D721Med (cell line): ENCODE results near the gene TNFRSF1B.

Experiments
- DNase-seq: peaks from one replicate; pipeline ENCODE4 v3.0.0; 2011; ENCODE audit warnings: low spot score; ENCODE audit not compliant: insufficient read length
- FAIRE-seq: peaks from 2 replicates; lab custom pipeline; 2011; peaks lifted over from hg19 to GRCh38; lab: Jason Lieb, UNC
- TF ChIP-seq, protein P1 (sequence below): IDR thresholded peaks from 2 replicates; pipeline ENCODE4 v1.5.1; 2012; ENCODE audit warnings: mild to moderate bottlenecking, control low read depth; ENCODE audit not compliant: insufficient read depth; ENCODE audit errors: missing control alignments

TNFRSF1B gene

DNA sequence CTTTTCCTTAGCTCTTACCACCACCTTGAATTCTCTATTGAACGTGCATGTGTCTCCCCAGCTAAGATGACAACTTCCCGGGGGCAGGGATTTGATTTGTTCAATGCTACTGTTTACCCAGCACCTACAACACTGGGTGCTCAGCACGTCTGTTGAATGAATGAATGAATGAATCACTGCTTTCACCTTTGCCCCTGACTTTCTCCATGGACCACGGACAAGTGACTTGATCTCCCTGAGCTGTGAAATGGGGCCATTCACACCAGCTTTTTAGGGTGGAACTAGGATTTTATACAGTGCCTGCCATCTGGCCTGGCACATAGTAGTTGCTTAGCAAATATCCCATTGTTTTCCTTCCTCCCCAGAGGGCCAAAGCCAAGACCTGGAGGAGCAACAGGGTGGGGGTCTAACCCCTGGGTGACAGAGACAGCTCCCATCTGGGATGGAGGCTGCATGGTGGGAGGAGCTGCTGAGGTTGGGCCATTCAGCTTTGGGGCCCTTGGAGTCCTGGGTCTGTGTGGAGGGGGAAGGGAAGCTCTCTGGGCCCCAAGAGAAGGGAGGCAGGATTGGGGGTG lies 15.7 kb downstream of the TNFRSF1B start:
- FAIRE-seq (no peak), DNase-seq (no peak)
- TF ChIP-seq, protein P1, sequence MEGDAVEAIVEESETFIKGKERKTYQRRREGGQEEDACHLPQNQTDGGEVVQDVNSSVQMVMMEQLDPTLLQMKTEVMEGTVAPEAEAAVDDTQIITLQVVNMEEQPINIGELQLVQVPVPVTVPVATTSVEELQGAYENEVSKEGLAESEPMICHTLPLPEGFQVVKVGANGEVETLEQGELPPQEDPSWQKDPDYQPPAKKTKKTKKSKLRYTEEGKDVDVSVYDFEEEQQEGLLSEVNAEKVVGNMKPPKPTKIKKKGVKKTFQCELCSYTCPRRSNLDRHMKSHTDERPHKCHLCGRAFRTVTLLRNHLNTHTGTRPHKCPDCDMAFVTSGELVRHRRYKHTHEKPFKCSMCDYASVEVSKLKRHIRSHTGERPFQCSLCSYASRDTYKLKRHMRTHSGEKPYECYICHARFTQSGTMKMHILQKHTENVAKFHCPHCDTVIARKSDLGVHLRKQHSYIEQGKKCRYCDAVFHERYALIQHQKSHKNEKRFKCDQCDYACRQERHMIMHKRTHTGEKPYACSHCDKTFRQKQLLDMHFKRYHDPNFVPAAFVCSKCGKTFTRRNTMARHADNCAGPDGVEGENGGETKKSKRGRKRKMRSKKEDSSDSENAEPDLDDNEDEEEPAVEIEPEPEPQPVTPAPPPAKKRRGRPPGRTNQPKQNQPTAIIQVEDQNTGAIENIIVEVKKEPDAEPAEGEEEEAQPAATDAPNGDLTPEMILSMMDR: no peak

DNA sequence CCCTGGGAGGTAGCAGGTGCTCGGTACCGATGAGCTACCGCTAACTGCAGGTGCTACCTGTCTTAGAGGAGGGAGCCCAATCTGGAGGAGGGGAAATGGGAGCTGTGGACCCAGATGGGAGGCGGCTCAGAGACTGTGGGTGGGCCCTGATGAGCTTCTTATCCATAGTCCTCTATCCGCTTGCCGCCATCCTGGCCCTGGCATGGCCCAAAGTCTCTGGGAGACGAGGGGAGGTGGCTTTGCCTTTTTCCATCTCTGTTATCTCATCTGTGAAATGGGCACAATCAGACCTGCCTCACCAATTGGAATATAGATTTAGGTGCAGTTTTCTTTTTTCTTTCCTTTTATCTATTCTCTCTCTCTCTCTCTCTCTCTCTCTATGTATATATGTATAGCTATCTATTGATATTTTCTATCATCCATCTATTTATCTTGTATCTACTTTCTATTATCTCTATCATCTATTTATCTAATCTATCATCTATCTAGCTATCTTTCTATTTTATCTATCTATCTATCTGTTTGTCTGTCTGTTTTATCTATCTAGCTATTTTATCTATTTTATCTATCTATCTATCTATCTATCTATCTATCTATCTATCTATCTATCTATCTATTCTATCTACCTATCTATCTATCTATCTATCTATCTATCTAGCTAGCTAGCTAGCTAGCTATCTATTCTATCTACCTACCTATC lies 16.5 kb downstream of the TNFRSF1B start:
- FAIRE-seq (no peak), DNase-seq (no peak)
- TF ChIP-seq, protein P1: no peak

DNA sequence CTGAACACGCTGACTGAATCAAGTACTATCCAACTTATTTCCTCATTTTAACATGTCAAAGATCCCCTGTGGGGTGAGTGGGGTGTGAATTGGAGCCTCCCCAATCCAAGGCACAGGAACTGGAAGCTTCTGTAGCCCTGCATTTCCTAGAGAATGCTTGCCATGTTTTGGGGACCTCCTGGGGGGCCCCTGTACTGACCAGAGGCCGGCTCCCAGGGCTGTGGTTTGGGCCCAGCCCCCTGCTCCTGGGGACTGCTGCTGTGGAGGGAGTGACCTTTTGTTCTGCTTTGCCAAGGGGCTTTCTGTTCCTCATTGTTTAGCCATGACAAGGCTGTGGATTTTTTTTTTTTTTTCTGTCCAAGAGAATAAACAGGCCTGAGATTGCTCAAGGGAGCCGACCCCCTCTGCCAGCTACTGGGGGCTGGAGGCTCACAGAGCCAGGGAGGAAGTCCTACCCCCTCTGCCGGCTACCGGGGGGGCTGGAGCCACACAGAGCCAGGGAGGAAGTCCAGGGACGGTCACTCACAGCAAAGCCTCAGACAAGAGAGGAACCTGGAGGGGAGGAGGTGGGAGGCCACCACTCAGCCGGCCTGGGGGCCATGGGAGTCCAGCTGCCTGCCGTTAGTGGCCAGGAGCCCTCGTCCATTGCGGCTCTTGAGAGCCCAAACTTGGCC lies 17.4 kb downstream of the TNFRSF1B start:
- TF ChIP-seq, protein P1: no peak
- no peak for DNase-seq
- no peak for FAIRE-seq

DNA sequence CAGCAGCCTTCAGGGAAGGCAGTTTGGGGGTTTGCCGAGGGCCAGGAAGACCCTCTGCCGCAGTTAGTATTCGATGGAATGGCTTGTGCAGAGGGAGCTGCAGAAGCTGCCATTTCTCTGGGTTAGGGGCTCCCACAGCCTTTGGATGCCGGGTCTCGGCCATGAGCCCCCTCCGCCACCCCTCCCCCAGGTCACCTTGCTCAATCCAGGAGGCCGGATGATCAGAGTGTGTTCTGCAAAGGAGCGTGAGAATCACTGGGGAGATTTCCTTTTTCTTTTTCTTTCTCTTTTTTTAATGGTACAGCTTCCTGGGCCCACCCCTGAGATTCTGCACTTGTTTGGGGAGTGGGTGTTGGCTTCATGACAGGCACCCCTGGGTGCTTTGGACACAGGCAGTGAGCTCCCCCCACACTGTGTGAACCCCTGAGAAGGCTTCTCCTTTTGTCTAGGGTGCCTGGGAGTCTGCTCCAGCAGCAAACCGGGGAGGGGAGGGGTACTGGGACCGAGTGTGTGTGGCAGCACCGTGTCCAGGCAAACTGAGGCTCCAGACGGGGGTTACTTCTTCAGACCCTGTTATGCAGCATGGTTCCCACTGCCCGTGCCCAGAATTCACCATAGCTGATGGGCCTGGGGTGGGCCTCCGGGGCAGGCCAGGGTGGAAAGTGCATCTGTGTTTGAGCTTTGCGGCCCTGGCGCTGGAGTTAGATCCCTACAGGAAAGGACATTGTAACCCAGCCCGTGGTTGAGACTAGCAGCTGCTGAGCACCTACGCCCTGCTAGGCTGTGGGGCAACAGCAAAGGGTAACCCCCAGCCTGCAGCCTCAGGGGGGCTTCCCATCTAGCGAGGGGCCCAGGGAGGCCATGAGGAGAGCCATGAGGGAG lies 18.5 kb downstream of the TNFRSF1B start:
- TF ChIP-seq, protein P1: no peak
- no peak for FAIRE-seq
- no peak for DNase-seq

DNA sequence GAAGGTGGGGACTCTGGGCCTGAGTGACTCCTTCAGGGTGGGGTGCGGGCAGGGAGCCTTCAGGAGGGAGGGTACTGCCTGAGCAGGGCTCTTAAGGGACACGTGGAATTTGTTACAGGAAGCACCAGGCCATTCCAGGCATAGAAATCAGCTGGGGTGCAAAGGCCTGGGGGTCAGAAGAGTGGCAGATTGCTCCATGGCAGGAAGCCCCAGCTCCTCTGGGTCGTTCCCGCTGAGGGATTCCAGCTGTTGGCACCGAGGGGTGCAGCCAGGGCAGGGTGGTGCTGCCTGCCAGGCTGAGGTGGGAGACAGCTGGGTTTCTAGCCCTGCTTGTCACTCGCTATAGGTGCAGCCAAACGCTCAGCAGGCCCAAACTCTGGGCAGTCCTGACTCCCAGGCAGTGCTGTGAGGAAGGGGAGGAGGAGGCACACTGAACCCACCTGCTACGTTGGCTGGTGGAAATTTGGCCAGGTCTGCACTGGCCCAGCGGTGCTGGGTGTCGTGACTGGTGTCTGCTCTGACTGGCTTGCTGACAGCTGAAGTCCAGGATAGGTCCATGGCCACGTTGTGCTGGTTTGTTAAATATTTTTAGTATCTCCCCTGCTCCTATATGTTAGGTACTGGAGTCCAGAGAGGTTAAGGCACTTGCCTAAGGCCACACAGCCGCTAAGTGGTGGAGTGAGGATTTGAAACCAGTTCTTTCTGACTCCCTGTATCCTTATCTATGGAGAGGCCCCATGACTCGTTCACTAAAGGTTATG lies 19.3 kb downstream of the TNFRSF1B start:
- TF ChIP-seq, protein P1: no peak
- no peak for FAIRE-seq
- no peak for DNase-seq

DNA sequence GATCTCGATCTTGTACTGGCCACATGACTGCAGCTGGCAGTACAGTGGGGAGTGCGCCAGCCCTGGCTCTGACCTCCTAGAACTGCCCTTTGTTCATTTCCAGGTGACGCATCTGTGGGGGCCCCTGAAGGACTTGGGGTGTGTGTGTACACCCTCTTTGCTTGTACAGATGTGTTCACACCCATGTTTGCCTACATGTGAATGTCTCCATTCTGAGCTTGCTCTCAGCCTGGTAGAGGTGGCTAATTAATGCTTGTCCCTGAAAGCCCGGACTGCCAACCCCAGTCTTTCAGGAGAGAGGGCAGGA lies 19.8 kb downstream of the TNFRSF1B start:
- FAIRE-seq (no peak), DNase-seq (no peak)
- TF ChIP-seq, protein P1: no peak
